ENCODE measurements around the gene TMEM150B. TPM values are rescaled to one million over a fixed set of nuclear protein-coding genes. Genes with fewer than 3 reads are reported as not detected.

TMEM150B gene
- polyA plus RNA-seq, 1 donor, result 71.4 TPM

GRCh38 chr19:55314396-55314795 lies 10.7 kb downstream of the TMEM150B start:
- H3K36me3 ChIP-seq (ENCODE audit: control insufficient read depth, insufficient read depth, low read length), result peaks cover 35% of the 10 kb centered on the region
- H3K4me1 ChIP-seq (ENCODE audit: control insufficient read depth, insufficient read depth, low read length), result peaks cover 1% of the 10 kb centered on the region
- H3K9me3 ChIP-seq (ENCODE audit: control insufficient read depth, low read depth, low read length), result peaks cover 7% of the 10 kb centered on the region
- no peak overlapping the region for H3K4me3 ChIP-seq (ENCODE audit: low read length)
- no peaks in the 10 kb centered on the region for H3K27me3 ChIP-seq (ENCODE audit: control insufficient read depth, insufficient read depth, low read length)
- no peak for DNase-seq
- WGBS (ENCODE audit: insufficient coverage, low lambda C conversion rate), result 100% methylated on average over 1 of the region's 8 CpGs
- H3K27ac ChIP-seq (ENCODE audit: low read length), result no peak overlapping the region

GRCh38 chr19:55312621-55313512 lies 12.3 kb downstream of the TMEM150B start:
- peaks cover 7% of the 10 kb centered on the region for H3K9me3 ChIP-seq (ENCODE audit: control insufficient read depth, low read depth, low read length)
- H3K4me1 ChIP-seq (ENCODE audit: control insufficient read depth, insufficient read depth, low read length), result no peaks in the 10 kb centered on the region
- H3K4me3 ChIP-seq (ENCODE audit: low read length), result no peak overlapping the region
- DNase-seq, result no peak
- H3K27ac ChIP-seq (ENCODE audit: low read length), result no peak overlapping the region
- H3K36me3 ChIP-seq (ENCODE audit: control insufficient read depth, insufficient read depth, low read length), result peaks cover 32% of the 10 kb centered on the region
- WGBS (ENCODE audit: insufficient coverage, low lambda C conversion rate), result no CpG with 5 or more reads among the region's 47 CpGs
- no peaks in the 10 kb centered on the region for H3K27me3 ChIP-seq (ENCODE audit: control insufficient read depth, insufficient read depth, low read length)

- no peaks in the 10 kb centered on the region for H3K27me3 ChIP-seq (ENCODE audit: control insufficient read depth, insufficient read depth, low read length)
- no peak for DNase-seq
- WGBS (ENCODE audit: insufficient coverage, low lambda C conversion rate), result no CpG with 5 or more reads among the region's 18 CpGs
- peaks cover 32% of the 10 kb centered on the region for H3K36me3 ChIP-seq (ENCODE audit: control insufficient read depth, insufficient read depth, low read length)
- no peak overlapping the region for H3K4me3 ChIP-seq (ENCODE audit: low read length)
- H3K4me1 ChIP-seq (ENCODE audit: control insufficient read depth, insufficient read depth, low read length), result no peaks in the 10 kb centered on the region
- H3K27ac ChIP-seq (ENCODE audit: low read length), result no peak overlapping the region
- H3K9me3 ChIP-seq (ENCODE audit: control insufficient read depth, low read depth, low read length), result peaks cover 7% of the 10 kb centered on the region
Measured at GRCh38 chr19:55311797-55312196, 13.3 kb downstream of the TMEM150B start.

- no peak overlapping the region for H3K4me3 ChIP-seq (ENCODE audit: low read length)
- peaks cover 32% of the 10 kb centered on the region for H3K36me3 ChIP-seq (ENCODE audit: control insufficient read depth, insufficient read depth, low read length)
- WGBS (ENCODE audit: insufficient coverage, low lambda C conversion rate), result 100% methylated on average over 1 of the region's 9 CpGs
- H3K27ac ChIP-seq (ENCODE audit: low read length), result no peak overlapping the region
- no peak for DNase-seq
- H3K4me1 ChIP-seq (ENCODE audit: control insufficient read depth, insufficient read depth, low read length), result no peaks in the 10 kb centered on the region
- peaks cover 3% of the 10 kb centered on the region for H3K9me3 ChIP-seq (ENCODE audit: control insufficient read depth, low read depth, low read length)
- no peaks in the 10 kb centered on the region for H3K27me3 ChIP-seq (ENCODE audit: control insufficient read depth, insufficient read depth, low read length)
Measured at GRCh38 chr19:55311397-55311796, 13.7 kb downstream of the TMEM150B start.

GRCh38 chr19:55310498-55310897 lies 14.6 kb downstream of the TMEM150B start:
- Histone ChIP-seq H3K4me3 (ENCODE audit: low read length) (no peak overlapping the region), H3K4me1 (ENCODE audit: control insufficient read depth, insufficient read depth, low read length) (no peaks in the 10 kb centered on the region), H3K27me3 (ENCODE audit: control insufficient read depth, insufficient read depth, low read length) (no peaks in the 10 kb centered on the region), H3K36me3 (ENCODE audit: control insufficient read depth, insufficient read depth, low read length) (peaks cover 24% of the 10 kb centered on the region), H3K27ac (ENCODE audit: low read length) (no peak overlapping the region), H3K9me3 (ENCODE audit: control insufficient read depth, low read depth, low read length) (peaks cover 2% of the 10 kb centered on the region)
- DNase-seq, result no peak
- no CpG with 5 or more reads among the region's 7 CpGs for WGBS (ENCODE audit: insufficient coverage, low lambda C conversion rate)

- H3K4me3 ChIP-seq (ENCODE audit: low read length), result no peak overlapping the region
- no peak overlapping the region for H3K27ac ChIP-seq (ENCODE audit: low read length)
- peaks cover 2% of the 10 kb centered on the region for H3K9me3 ChIP-seq (ENCODE audit: control insufficient read depth, low read depth, low read length)
- H3K4me1 ChIP-seq (ENCODE audit: control insufficient read depth, insufficient read depth, low read length), result no peaks in the 10 kb centered on the region
- peaks cover 20% of the 10 kb centered on the region for H3K36me3 ChIP-seq (ENCODE audit: control insufficient read depth, insufficient read depth, low read length)
- no peak for DNase-seq
- H3K27me3 ChIP-seq (ENCODE audit: control insufficient read depth, insufficient read depth, low read length), result no peaks in the 10 kb centered on the region
- WGBS (ENCODE audit: insufficient coverage, low lambda C conversion rate), result no CpG with 5 or more reads among the region's 5 CpGs
Measured at GRCh38 chr19:55309448-55309847, 15.7 kb downstream of the TMEM150B start.

GRCh38 chr19:55308281-55308680 lies 16.9 kb downstream of the TMEM150B start:
- Histone ChIP-seq H3K9me3 (ENCODE audit: control insufficient read depth, low read depth, low read length) (peaks cover 2% of the 10 kb centered on the region), H3K27ac (ENCODE audit: low read length) (no peak overlapping the region), H3K36me3 (ENCODE audit: control insufficient read depth, insufficient read depth, low read length) (peaks cover 15% of the 10 kb centered on the region), H3K27me3 (ENCODE audit: control insufficient read depth, insufficient read depth, low read length) (no peaks in the 10 kb centered on the region), H3K4me3 (ENCODE audit: low read length) (no peak overlapping the region), H3K4me1 (ENCODE audit: control insufficient read depth, insufficient read depth, low read length) (no peaks in the 10 kb centered on the region)
- WGBS (ENCODE audit: insufficient coverage, low lambda C conversion rate), result no CpG with 5 or more reads among the region's 11 CpGs
- no peak for DNase-seq

GRCh38 chr19:55306712-55307111 lies 18.4 kb downstream of the TMEM150B start:
- Histone ChIP-seq H3K4me3 (ENCODE audit: low read length) (no peak overlapping the region), H3K27ac (ENCODE audit: low read length) (no peak overlapping the region), H3K27me3 (ENCODE audit: control insufficient read depth, insufficient read depth, low read length) (no peaks in the 10 kb centered on the region), H3K9me3 (ENCODE audit: control insufficient read depth, low read depth, low read length) (no peaks in the 10 kb centered on the region), H3K36me3 (ENCODE audit: control insufficient read depth, insufficient read depth, low read length) (peaks cover 9% of the 10 kb centered on the region), H3K4me1 (ENCODE audit: control insufficient read depth, insufficient read depth, low read length) (peaks cover 4% of the 10 kb centered on the region)
- no peak for DNase-seq
- no CpG with 5 or more reads among the region's 3 CpGs for WGBS (ENCODE audit: insufficient coverage, low lambda C conversion rate)

GRCh38 chr19:55305983-55306562 lies 19.1 kb downstream of the TMEM150B start:
- H3K27ac ChIP-seq (ENCODE audit: low read length), result no peak overlapping the region
- no peaks in the 10 kb centered on the region for H3K27me3 ChIP-seq (ENCODE audit: control insufficient read depth, insufficient read depth, low read length)
- DNase-seq, result no peak
- H3K9me3 ChIP-seq (ENCODE audit: control insufficient read depth, low read depth, low read length), result no peaks in the 10 kb centered on the region
- H3K4me3 ChIP-seq (ENCODE audit: low read length), result no peak overlapping the region
- peaks cover 4% of the 10 kb centered on the region for H3K4me1 ChIP-seq (ENCODE audit: control insufficient read depth, insufficient read depth, low read length)
- no CpG with 5 or more reads among the region's 17 CpGs for WGBS (ENCODE audit: insufficient coverage, low lambda C conversion rate)
- peaks cover 9% of the 10 kb centered on the region for H3K36me3 ChIP-seq (ENCODE audit: control insufficient read depth, insufficient read depth, low read length)

GRCh38 chr19:55305491-55305890 lies 19.6 kb downstream of the TMEM150B start:
- Histone ChIP-seq H3K4me1 (ENCODE audit: control insufficient read depth, insufficient read depth, low read length) (peaks cover 4% of the 10 kb centered on the region), H3K36me3 (ENCODE audit: control insufficient read depth, insufficient read depth, low read length) (peaks cover 7% of the 10 kb centered on the region), H3K27ac (ENCODE audit: low read length) (no peak overlapping the region), H3K4me3 (ENCODE audit: low read length) (no peak overlapping the region), H3K27me3 (ENCODE audit: control insufficient read depth, insufficient read depth, low read length) (no peaks in the 10 kb centered on the region), H3K9me3 (ENCODE audit: control insufficient read depth, low read depth, low read length) (no peaks in the 10 kb centered on the region)
- no peak for DNase-seq
- WGBS (ENCODE audit: insufficient coverage, low lambda C conversion rate), result no CpG with 5 or more reads among the region's 9 CpGs

All from large intestine (tissue), 3 donors.